GM12878 (cell line): ENCODE measurements around the gene PABPN1. TPM values are rescaled to one million over a fixed set of nuclear protein-coding genes. Genes with fewer than 3 reads are reported as not detected.
A peak's percentile ranks its signal among the peaks of the same experiment; 100 is the strongest.

Experiments
- BACH1 ChIP-seq: fragments of 450-650 bp; IDR thresholded peaks from 2 replicates; pipeline ENCODE4 v1.6.1; 2017; ENCODE audit warnings: mild to moderate bottlenecking, borderline replicate concordance
- BHLHE40 ChIP-seq, 2 experiments: fragments of 450-650 bp in 1 of 2; IDR thresholded peaks; 2 replicates each; pipeline ENCODE4 v1.6.1; 2011 to 2017; ENCODE audit warnings: low read depth in 2 of 2, borderline replicate concordance in 1 of 2, improper control_type of control experiment in 1 of 2, low read length in 1 of 2, mild to moderate bottlenecking in 1 of 2
- CHD4 ChIP-seq: fragments of 200-600 bp; sonication (generic); IDR thresholded peaks from 2 replicates; pipeline ENCODE4 v1.6.1; 2016; ENCODE audit warnings: mild to moderate bottlenecking
- CREB1 ChIP-seq: IDR thresholded peaks from 2 replicates; pipeline ENCODE4 v1.6.1; 2012; ENCODE audit warnings: low read depth, mild to moderate bottlenecking, inconsistent platforms
- CREM ChIP-seq: IDR thresholded peaks from 2 replicates; pipeline ENCODE4 v1.6.1; 2014; ENCODE audit warnings: antibody characterized with exemption, low read depth
- CTCF ChIP-seq, 3 experiments: IDR thresholded peaks in 2 of 3; conservative IDR thresholded peaks in 1 of 3; 2 replicates each; pipeline ENCODE4 v1.5.1; 2011; ENCODE audit warnings: low read depth in 3 of 3, low read length in 3 of 3, mild to moderate bottlenecking in 3 of 3, control low read depth in 2 of 3, moderate library complexity in 2 of 3, inconsistent platforms in 1 of 3, mixed read lengths in 1 of 3; ENCODE audit not compliant: control insufficient read depth in 2 of 3, insufficient read depth in 1 of 3; ENCODE audit errors: extremely low read depth in 1 of 3
- ELK1 ChIP-seq: IDR thresholded peaks from 2 replicates; pipeline ENCODE4 v1.6.1; 2012; ENCODE audit warnings: low read depth, low read length, improper control_type of control experiment
- FOXK2 ChIP-seq: fragments of 450-650 bp; IDR thresholded peaks from 2 replicates; pipeline ENCODE4 v1.6.1; 2017; ENCODE audit warnings: mild to moderate bottlenecking, moderate library complexity
- GATAD2B ChIP-seq: fragments of 450-650 bp; conservative IDR thresholded peaks from 2 replicates; pipeline ENCODE4 v1.6.1; 2017; ENCODE audit warnings: low read depth, mild to moderate bottlenecking, moderate library complexity
- HDGF ChIP-seq: fragments of 450-650 bp; IDR thresholded peaks from 2 replicates; pipeline ENCODE4 v1.6.1; 2016; ENCODE audit warnings: antibody characterized with exemption
- IKZF1 ChIP-seq: fragments of 450-650 bp; conservative IDR thresholded peaks from 2 replicates; pipeline ENCODE4 v1.6.1; 2017; ENCODE audit warnings: antibody characterized with exemption, mild to moderate bottlenecking
- IKZF2 ChIP-seq, 2 experiments: fragments of 450-650 bp; IDR thresholded peaks; 2 replicates each; pipeline ENCODE4 v1.6.1; 2017; ENCODE audit warnings: mild to moderate bottlenecking in 2 of 2, moderate library complexity in 2 of 2
- JUND ChIP-seq: IDR thresholded peaks from 2 replicates; pipeline ENCODE4 v1.6.1; 2012; ENCODE audit warnings: low read depth, mild to moderate bottlenecking, low read length, improper control_type of control experiment, moderate library complexity
- LARP7 ChIP-seq: fragments of 450-650 bp; IDR thresholded peaks from 2 replicates; pipeline ENCODE4 v1.6.1; 2017; ENCODE audit warnings: mild to moderate bottlenecking
- MEF2A ChIP-seq: IDR thresholded peaks from 2 replicates; pipeline ENCODE4 v1.6.1; 2011; ENCODE audit warnings: low read depth, mild to moderate bottlenecking, low read length, moderate library complexity; ENCODE audit not compliant: insufficient read depth
- MLLT1 ChIP-seq: fragments of 450-650 bp; IDR thresholded peaks from 2 replicates; pipeline ENCODE4 v1.6.1; 2016; ENCODE audit warnings: mild to moderate bottlenecking
- NR2C1 ChIP-seq: fragments of 450-650 bp; IDR thresholded peaks from 2 replicates; pipeline ENCODE4 v1.6.1; 2017; ENCODE audit warnings: antibody characterized with exemption, mild to moderate bottlenecking, moderate library complexity
- POLR2A ChIP-seq: IDR thresholded peaks from 2 replicates; pipeline ENCODE4 v1.6.1; 2011; ENCODE audit warnings: low read depth, mild to moderate bottlenecking, low read length
- RCOR1 ChIP-seq: conservative IDR thresholded peaks from 2 replicates; pipeline ENCODE4 v1.6.1; 2012; ENCODE audit warnings: low read depth, low read length, improper control_type of control experiment
- RELB ChIP-seq: fragments of 450-650 bp; IDR thresholded peaks from 2 replicates; pipeline ENCODE4 v1.6.1; 2017; ENCODE audit warnings: low read depth, mild to moderate bottlenecking, moderate library complexity
- SIN3A ChIP-seq: IDR thresholded peaks from 2 replicates; pipeline ENCODE4 v1.6.1; 2012; ENCODE audit warnings: low read depth, low read length, improper control_type of control experiment
- SP1 ChIP-seq: IDR thresholded peaks from one replicate; pipeline ENCODE4 v1.6.1; 2011; ENCODE audit warnings: low read depth, low read length
- USF1 ChIP-seq: IDR thresholded peaks from 2 replicates; pipeline ENCODE4 v1.6.1; 2011; ENCODE audit warnings: borderline replicate concordance, low read depth, mild to moderate bottlenecking, moderate library complexity, mixed read lengths, low read length; ENCODE audit not compliant: insufficient read depth; ENCODE audit errors: extremely low read length
- YY1 ChIP-seq: IDR thresholded peaks from 2 replicates; pipeline ENCODE4 v1.6.1; 2011; ENCODE audit warnings: low read depth, mild to moderate bottlenecking, low read length
- polyA plus RNA-seq, 11 experiments: library from polyadenylated mRNA; depleted of rRNA in 4 of 11; unstranded in 6 of 11; stranded (reverse) in 5 of 11; fragments of >200 nt; fragmentation: Nextera tagmentation in 4 of 11; fragmentation: Illumina TruSeq in 1 of 11; extraction: Ambion mirVana in 4 of 11; extraction: Trizol in 1 of 11; gene quantifications; 1 replicate in 1 of 11; 2 replicates in 10 of 11; pipeline versions ENCODE4 v1.2.1 to v1.2.3, GENCODE V29; 2011 to 2016; ENCODE audit warnings: inconsistent platforms in 2 of 11, missing spikeins in 2 of 11, low read depth in 1 of 11
- total RNA-seq, 4 experiments: library from RNA; depleted of rRNA in 3 of 4; stranded (reverse); fragments of >200 nt in 3 of 4; fragmentation: Illumina TruSeq in 1 of 4; extraction: Trizol in 1 of 4; gene quantifications; 2 replicates each; pipeline versions ENCODE4 v1.2.1 to v1.2.3, GENCODE V29; 2013 to 2021

Gene PABPN1
- total and polyA plus RNA-seq, 10 of the 15 experiments (the other 5 are each of a cell fraction or from before 2014, with no cell fraction given) = 31.3 to 248 (median 103) TPM

- TF ChIP-seq RELB = peak; percentile 96
- TF ChIP-seq CTCF (IDR thresholded peaks at IDR 0.05 in 2 of 3, conservative IDR thresholded peaks at IDR 0.05 in 1 of 3; ENCODE audit: control insufficient read depth in 2 of 3, extremely low read depth in 1 of 3, insufficient read depth in 1 of 3, low read depth in 3 of 3, low read length in 3 of 3) = no peak
- TF ChIP-seq NR2C1 = peak; percentile 9; the same call in 1 of the 2 replicates
- TF ChIP-seq CREM = peak; percentile 99
- TF ChIP-seq MLLT1 = 0 out of 2 replicates have a peak, but pooled peaks have one; percentile 19
- TF ChIP-seq LARP7 = 0 out of 2 replicates have a peak, but pooled peaks have one; percentile 19
- peak; percentile 90 for TF ChIP-seq IKZF1
- TF ChIP-seq YY1 = peak; percentile 70; the same call in 1 of the 2 replicates
- peak; percentile 43 for TF ChIP-seq SP1
- TF ChIP-seq BACH1 = peak; percentile 50; the same call in 1 of the 2 replicates
- TF ChIP-seq CHD4 = no peak
- 0 out of 4 replicates have a peak, but pooled peaks have one; percentile 10 to 17 for TF ChIP-seq BHLHE40 (IDR thresholded peaks at IDR 0.05; ENCODE audit: borderline replicate concordance in 1 of 2, low read depth in 2 of 2, low read length in 1 of 2)
- TF ChIP-seq POLR2A = peak; percentile 91
- 0 out of 2 replicates have a peak, but pooled peaks have one; percentile 6 for TF ChIP-seq JUND
- TF ChIP-seq IKZF2 (IDR thresholded peaks at IDR 0.05) = peak; percentile 87 to 88
- TF ChIP-seq HDGF = peak; percentile 78
- no peak for TF ChIP-seq USF1
- TF ChIP-seq FOXK2 = no peak
- peak; percentile 43; the same call in 1 of the 2 replicates for TF ChIP-seq GATAD2B
- 0 out of 2 replicates have a peak, but pooled peaks have one; percentile 78 for TF ChIP-seq SIN3A
- no peak for TF ChIP-seq RCOR1
- 0 out of 2 replicates have a peak, but pooled peaks have one; percentile 24 for TF ChIP-seq MEF2A
- peak; percentile 98 for TF ChIP-seq CREB1
- peak; percentile 39; the same call in 1 of the 2 replicates for TF ChIP-seq ELK1
Measured at GRCh38 chr14:23306412-23307145, 14.7 kb upstream of the PABPN1 start, which contains the start of gene BCL2L2 (continued).
